Keratinocyte (primary cell): ENCODE data around the gene CTSZ. TPM values are rescaled to one million over a fixed set of nuclear protein-coding genes. Genes with fewer than 3 reads are reported as not detected.

Experiments
- DNase-seq: peaks from one replicate; pipeline ENCODE4 v3.0.0-alpha.2; 2011; ENCODE audit warnings: low read depth, missing footprints, low spot score
- FAIRE-seq: peaks from 2 replicates; lab custom pipeline; 2011; peaks lifted over from hg19 to GRCh38; lab: Jason Lieb, UNC
- H2AFZ ChIP-seq: 2 replicates; pipeline ENCODE4 v1.6.0; 2012; ENCODE audit warnings: low read length, control low read depth, inconsistent platforms; ENCODE audit not compliant: control insufficient read depth
- H3K27ac ChIP-seq: 2 replicates; pipeline ENCODE4 v1.5.1; 2011; ENCODE audit warnings: low read length; ENCODE audit not compliant: control insufficient read depth, insufficient read depth
- H3K27me3 ChIP-seq: 3 replicates; pipeline ENCODE4 v1.6.0; 2011; ENCODE audit warnings: low read length; ENCODE audit not compliant: control insufficient read depth, insufficient read depth; ENCODE audit errors: extremely low read depth
- H3K36me3 ChIP-seq, 2 experiments: 2 replicates in 1 of 2; 3 replicates in 1 of 2; pipeline ENCODE4 v1.5.1; 2011; ENCODE audit warnings: low read length in 2 of 2, mild to moderate bottlenecking in 1 of 2; ENCODE audit not compliant: control insufficient read depth in 2 of 2, insufficient read depth in 2 of 2; ENCODE audit errors: extremely low read depth in 1 of 2
- H3K4me1 ChIP-seq: 3 replicates; pipeline ENCODE4 v1.5.1; 2011; ENCODE audit warnings: low read length; ENCODE audit not compliant: control insufficient read depth, insufficient read depth; ENCODE audit errors: extremely low read depth
- H3K4me2 ChIP-seq: 3 replicates; pipeline ENCODE4 v1.6.0; 2011; ENCODE audit warnings: low read depth, low read length; ENCODE audit not compliant: control insufficient read depth, insufficient read depth; ENCODE audit errors: extremely low read depth
- H3K4me3 ChIP-seq, 3 experiments: fragments of 200-600 bp in 1 of 3; sonication (generic) in 1 of 3; 2 replicates in 2 of 3; 3 replicates in 1 of 3; pipeline ENCODE4 v1.5.1; 2011 to 2016; ENCODE audit warnings: low read length in 3 of 3, mild to moderate bottlenecking in 3 of 3, control low read depth in 2 of 3, inconsistent platforms in 1 of 3, low read depth in 1 of 3, mixed read lengths in 1 of 3, mixed run types in 1 of 3, moderate library complexity in 1 of 3; ENCODE audit not compliant: control insufficient read depth in 2 of 3, insufficient read depth in 2 of 3; ENCODE audit errors: extremely low read depth in 1 of 3
- H3K79me2 ChIP-seq: 2 replicates; pipeline ENCODE4 v1.6.0; 2012; ENCODE audit warnings: low read length; ENCODE audit not compliant: control insufficient read depth, insufficient read depth
- H3K9ac ChIP-seq: 3 replicates; pipeline ENCODE4 v1.6.0; 2011; ENCODE audit warnings: low read length; ENCODE audit not compliant: control insufficient read depth, insufficient read depth; ENCODE audit errors: extremely low read depth
- H3K9me1 ChIP-seq: 3 replicates; pipeline ENCODE4 v1.6.0; 2011; ENCODE audit warnings: low read length; ENCODE audit not compliant: control insufficient read depth, insufficient read depth; ENCODE audit errors: extremely low read depth
- H3K9me3 ChIP-seq: 2 replicates; pipeline ENCODE4 v1.5.1; 2012; ENCODE audit warnings: low read depth, low read length; ENCODE audit not compliant: control insufficient read depth
- H4K20me1 ChIP-seq: 3 replicates; pipeline ENCODE4 v1.6.0; 2011; ENCODE audit warnings: low read length; ENCODE audit not compliant: control insufficient read depth, insufficient read depth; ENCODE audit errors: extremely low read depth
- CTCF ChIP-seq, 3 experiments: IDR thresholded peaks in 1 of 3; conservative IDR thresholded peaks in 1 of 3; optimal IDR thresholded peaks in 1 of 3; 2 replicates in 2 of 3; 3 replicates in 1 of 3; pipeline versions ENCODE3 to v1.5.1; 2011; ENCODE audit warnings: low read length in 3 of 3, mild to moderate bottlenecking in 3 of 3, moderate library complexity in 2 of 3, control low read depth in 1 of 3, inconsistent platforms in 1 of 3; ENCODE audit not compliant: insufficient read depth in 2 of 3; ENCODE audit errors: extremely low read depth in 1 of 3
- EZH2 ChIP-seq: IDR thresholded peaks from one replicate; pipeline ENCODE4 v1.6.1; 2012; ENCODE audit warnings: inconsistent platforms, mild to moderate bottlenecking, low read length, moderate library complexity
- dilution Hi-C: fragments of 300-500 bp; cut with MboI; formaldehyde crosslinking; loops from one replicate; pipeline ENCODE4 v1.7.0; 2020; ENCODE audit warnings: low sequenced_read_pairs; ENCODE audit not compliant: extremely low pct_ligation_motif_present
- polyA plus RNA-seq, 5 experiments: library from polyadenylated mRNA; depleted of rRNA in 3 of 5; stranded (reverse) in 3 of 5; stranded (forward) in 1 of 5; unstranded in 1 of 5; fragments of >200 nt; gene quantifications; 1 replicate in 1 of 5; 2 replicates in 3 of 5; 3 replicates in 1 of 5; pipeline versions ENCODE4 v1.2.1 to v1.2.3, GENCODE V29; 2011 to 2012; ENCODE audit warnings: missing spikeins in 2 of 5, low read depth in 1 of 5, low replicate concordance in 1 of 5

Gene CTSZ
- polyA plus RNA-seq, 1 donor (not counting 4 experiments of a cell fraction or from before 2014, with no cell fraction given): 138 TPM

GRCh38 chr20:59037386-59037785, 30.3 kb upstream of the CTSZ start:
- H3K36me3 ChIP-seq: peaks cover 29 to 40% of the 10 kb centered on the region in 2 experiments
- no peak for TF ChIP-seq CTCF (optimal IDR thresholded peaks at IDR 0.05 in 1 of 3, IDR thresholded peaks at IDR 0.05 in 1 of 3, conservative IDR thresholded peaks at IDR 0.05 in 1 of 3; ENCODE audit: extremely low read depth in 1 of 3, insufficient read depth in 2 of 3, low read length in 3 of 3)
- no peak for TF ChIP-seq EZH2
- peaks cover 66% of the 10 kb centered on the region for H3K79me2 ChIP-seq
- H3K27ac ChIP-seq: no peak overlapping the region
- H3K4me3 ChIP-seq: no peak overlapping the region
- no peak overlapping the region for H3K4me2 ChIP-seq
- no peaks in the 10 kb centered on the region for H4K20me1 ChIP-seq
- DNase-seq (no peak), FAIRE-seq (no peak)
- H3K9me3 ChIP-seq: no peaks in the 10 kb centered on the region
- H3K27me3 ChIP-seq: no peaks in the 10 kb centered on the region
- H3K9me1 ChIP-seq: peaks cover 2% of the 10 kb centered on the region
- H3K4me1 ChIP-seq: peaks cover 25% of the 10 kb centered on the region
- dilution Hi-C loops: no loop called here
- H3K9ac ChIP-seq: no peak overlapping the region
- H2AFZ ChIP-seq: no peak overlapping the region

- H3K79me2 ChIP-seq: peaks cover 63% of the 10 kb centered on the region
- no peaks in the 10 kb centered on the region for H4K20me1 ChIP-seq
- H3K27me3 ChIP-seq: no peaks in the 10 kb centered on the region
- FAIRE-seq (no peak), DNase-seq (no peak)
- peaks cover 27 to 37% of the 10 kb centered on the region in 2 experiments for H3K36me3 ChIP-seq
- H3K9me1 ChIP-seq: peaks cover 2% of the 10 kb centered on the region
- no peak for TF ChIP-seq EZH2
- TF ChIP-seq CTCF (optimal IDR thresholded peaks at IDR 0.05 in 1 of 3, IDR thresholded peaks at IDR 0.05 in 1 of 3, conservative IDR thresholded peaks at IDR 0.05 in 1 of 3; ENCODE audit: extremely low read depth in 1 of 3, insufficient read depth in 2 of 3, low read length in 3 of 3): no peak
- H3K9me3 ChIP-seq: no peaks in the 10 kb centered on the region
- H2AFZ ChIP-seq: no peak overlapping the region
- no peak overlapping the region for H3K9ac ChIP-seq
- no peak overlapping the region for H3K27ac ChIP-seq
- H3K4me2 ChIP-seq: no peak overlapping the region
- H3K4me3 ChIP-seq: no peak overlapping the region
- H3K4me1 ChIP-seq: peaks cover 25% of the 10 kb centered on the region
- dilution Hi-C loops: no loop called here
Measured at GRCh38 chr20:59035381-59035780, 28.3 kb upstream of the CTSZ start.
